Gastroesophageal sphincter (tissue), 3 donors: ENCODE results near the gene PELI2.

ENCODE experiments used
- EP300 ChIP-seq: sonication (generic); formaldehyde crosslinking; IDR thresholded peaks from one replicate; pipeline ENCODE4 v1.6.1; 2017; ENCODE audit warnings: antibody characterized with exemption, mild to moderate bottlenecking
- POLR2A ChIP-seq, 2 donors: fragments of 450-650 bp; IDR thresholded peaks; one replicate each; pipeline ENCODE4 v1.6.1; 2017; ENCODE audit warnings: antibody characterized with exemption in 2 of 2, mild to moderate bottlenecking in 2 of 2, moderate library complexity in 1 of 2
- POLR2AphosphoS5 ChIP-seq: sonication (generic); formaldehyde crosslinking; IDR thresholded peaks from one replicate; pipeline ENCODE4 v1.6.1; 2017; ENCODE audit warnings: antibody characterized with exemption
- TF ChIP-seq, protein P1 (sequence below), 4 experiments: fragments of 200-600 bp in 2 of 4; fragments of 450-650 bp in 2 of 4; sonication (generic) in 1 of 4; IDR thresholded peaks; one replicate each; pipeline ENCODE4 v1.5.1; 2017 to 2019; ENCODE audit warnings: antibody characterized with exemption in 4 of 4, mild to moderate bottlenecking in 2 of 4, moderate library complexity in 2 of 4

- TF ChIP-seq, protein P1, sequence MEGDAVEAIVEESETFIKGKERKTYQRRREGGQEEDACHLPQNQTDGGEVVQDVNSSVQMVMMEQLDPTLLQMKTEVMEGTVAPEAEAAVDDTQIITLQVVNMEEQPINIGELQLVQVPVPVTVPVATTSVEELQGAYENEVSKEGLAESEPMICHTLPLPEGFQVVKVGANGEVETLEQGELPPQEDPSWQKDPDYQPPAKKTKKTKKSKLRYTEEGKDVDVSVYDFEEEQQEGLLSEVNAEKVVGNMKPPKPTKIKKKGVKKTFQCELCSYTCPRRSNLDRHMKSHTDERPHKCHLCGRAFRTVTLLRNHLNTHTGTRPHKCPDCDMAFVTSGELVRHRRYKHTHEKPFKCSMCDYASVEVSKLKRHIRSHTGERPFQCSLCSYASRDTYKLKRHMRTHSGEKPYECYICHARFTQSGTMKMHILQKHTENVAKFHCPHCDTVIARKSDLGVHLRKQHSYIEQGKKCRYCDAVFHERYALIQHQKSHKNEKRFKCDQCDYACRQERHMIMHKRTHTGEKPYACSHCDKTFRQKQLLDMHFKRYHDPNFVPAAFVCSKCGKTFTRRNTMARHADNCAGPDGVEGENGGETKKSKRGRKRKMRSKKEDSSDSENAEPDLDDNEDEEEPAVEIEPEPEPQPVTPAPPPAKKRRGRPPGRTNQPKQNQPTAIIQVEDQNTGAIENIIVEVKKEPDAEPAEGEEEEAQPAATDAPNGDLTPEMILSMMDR (IDR thresholded peaks at IDR 0.05), result no peak
- TF ChIP-seq EP300, result no peak
- TF ChIP-seq POLR2A (IDR thresholded peaks at IDR 0.05), result no peak
- TF ChIP-seq POLR2AphosphoS5, result no peak
These were observed 19.6 kb downstream of the PELI2 start for GRCh38 chr14:56137849-56138248.
